Stimulated activated CD4-positive, alpha-beta T cell treated with anti-CD3 and anti-CD28 coated beads, Interleukin-2, amount 100 ng/mL, for 24 hours (primary cell): ENCODE results near the gene PLA2G2F.
"Not testable (repeated sequence)": the region's sequence is repeated elsewhere in the genome, so short reads cannot be mapped to it uniquely, and the experiment has no call there.

Experiments used
- DNase-seq, 2 donors: peaks; one replicate each; pipeline ENCODE4 v3.0.0-alpha.2; 2020

The PLA2G2F gene

GRCh38 chr1:20115479-20115878, 23.6 kb upstream of the PLA2G2F start:
- DNase-seq: no peak

GRCh38 chr1:20115916-20116315, 23.2 kb upstream of the PLA2G2F start:
- no peak for DNase-seq

GRCh38 chr1:20117236-20117635, 21.9 kb upstream of the PLA2G2F start:
- DNase-seq: no peak

GRCh38 chr1:20119347-20119746, 19.8 kb upstream of the PLA2G2F start, which contains the start of gene PLA2G2D:
Gene PLA2G2D, minus strand, starts transcription at chr1:20119536. Its CDS starts 38 bp downstream, at chr1:20119498.
- no peak for DNase-seq

GRCh38 chr1:20120796-20121195, 18.3 kb upstream of the PLA2G2F start:
- DNase-seq: no peak

GRCh38 chr1:20123722-20124455, 15.2 kb upstream of the PLA2G2F start:
- no peak for DNase-seq

GRCh38 chr1:20124456-20125057, 14.6 kb upstream of the PLA2G2F start:
- DNase-seq: no peak

GRCh38 chr1:20125100-20125499, 14.0 kb upstream of the PLA2G2F start:
- DNase-seq: no peak

- DNase-seq: no peak
These were observed 12.9 kb upstream of the PLA2G2F start for GRCh38 chr1:20126041-20126805.

GRCh38 chr1:20126806-20127440, 12.2 kb upstream of the PLA2G2F start:
- no peak for DNase-seq

- DNase-seq: not testable (repeated sequence)
These were observed 8.6 kb upstream of the PLA2G2F start for GRCh38 chr1:20130518-20130917.

- DNase-seq: no peak
These were observed 4.1 kb upstream of the PLA2G2F start for GRCh38 chr1:20134995-20135394.

- no peak for DNase-seq
These were observed 2.9 kb upstream of the PLA2G2F start for GRCh38 chr1:20136249-20136648.

GRCh38 chr1:20137055-20137454, 2.1 kb upstream of the PLA2G2F start:
- no peak for DNase-seq

- DNase-seq: no peak
These were observed 1.5 kb upstream of the PLA2G2F start for GRCh38 chr1:20137604-20138003.

GRCh38 chr1:20138346-20138745, 777 bp upstream of the PLA2G2F start:
- DNase-seq: no peak

- no peak for DNase-seq
These were observed 871 bp downstream of the PLA2G2F start for GRCh38 chr1:20139776-20140612.

GRCh38 chr1:20141001-20141400, 1.9 kb downstream of the PLA2G2F start:
- DNase-seq: no peak

GRCh38 chr1:20141466-20141865, 2.3 kb downstream of the PLA2G2F start:
- no peak for DNase-seq

- DNase-seq: no peak
These were observed 3.0 kb downstream of the PLA2G2F start for GRCh38 chr1:20142001-20142710.

GRCh38 chr1:20143318-20143717, 4.2 kb downstream of the PLA2G2F start:
- DNase-seq: no peak
